ENCODE results near the gene SEMA5B.

DNA sequence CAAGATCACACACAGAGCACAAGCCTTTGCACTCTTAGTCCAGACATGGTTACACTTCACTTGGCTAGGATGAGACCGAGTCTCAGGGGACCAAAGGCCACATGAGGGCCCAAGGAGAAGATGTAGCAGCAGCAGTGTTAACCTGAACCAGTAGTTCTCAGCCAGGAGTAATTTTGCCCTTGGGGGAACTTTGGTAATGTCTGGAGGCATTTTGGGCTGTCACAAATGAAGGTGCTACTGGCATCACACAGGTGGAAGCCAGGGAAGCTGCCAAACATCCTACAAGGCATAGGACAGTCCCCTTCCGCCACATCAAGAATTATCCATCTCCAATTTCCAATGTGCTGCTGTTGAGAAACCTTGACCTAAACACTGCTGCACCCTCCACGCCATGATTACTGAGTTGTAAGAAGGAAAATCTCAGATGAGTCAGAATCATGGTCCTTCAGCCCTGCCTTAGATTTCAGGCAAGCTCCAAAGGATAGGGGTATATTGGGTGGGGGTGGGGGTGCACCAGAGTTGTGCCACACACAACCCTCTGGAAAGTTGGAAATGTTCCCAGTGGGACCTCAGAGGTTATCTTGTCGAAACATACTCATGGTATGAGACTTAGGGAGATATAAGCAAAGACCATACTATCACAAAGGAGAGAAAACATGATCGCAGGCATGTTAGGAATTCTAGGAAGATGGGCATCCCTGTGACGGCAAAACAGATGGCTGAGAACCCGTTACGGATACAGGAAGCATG, 36.2 kb downstream of the SEMA5B start:
- TF ChIP-seq SUZ12 (IDR thresholded peaks at IDR 0.05), result no peak
- no peak for TF ChIP-seq BHLHE40 (IDR thresholded peaks at IDR 0.05; ENCODE audit: borderline replicate concordance)
- TF ChIP-seq L3MBTL2 (conservative IDR thresholded peaks at IDR 0.05), result no peak

Measured in HEK293T (cell line).